ENCODE results near the gene FEN1. TPM values are rescaled to one million over a fixed set of nuclear protein-coding genes. Genes with fewer than 3 reads are reported as not detected.

Gene FEN1
- total RNA-seq, 2 experiments from 2014 or later: 132 to 137 TPM

DNA sequence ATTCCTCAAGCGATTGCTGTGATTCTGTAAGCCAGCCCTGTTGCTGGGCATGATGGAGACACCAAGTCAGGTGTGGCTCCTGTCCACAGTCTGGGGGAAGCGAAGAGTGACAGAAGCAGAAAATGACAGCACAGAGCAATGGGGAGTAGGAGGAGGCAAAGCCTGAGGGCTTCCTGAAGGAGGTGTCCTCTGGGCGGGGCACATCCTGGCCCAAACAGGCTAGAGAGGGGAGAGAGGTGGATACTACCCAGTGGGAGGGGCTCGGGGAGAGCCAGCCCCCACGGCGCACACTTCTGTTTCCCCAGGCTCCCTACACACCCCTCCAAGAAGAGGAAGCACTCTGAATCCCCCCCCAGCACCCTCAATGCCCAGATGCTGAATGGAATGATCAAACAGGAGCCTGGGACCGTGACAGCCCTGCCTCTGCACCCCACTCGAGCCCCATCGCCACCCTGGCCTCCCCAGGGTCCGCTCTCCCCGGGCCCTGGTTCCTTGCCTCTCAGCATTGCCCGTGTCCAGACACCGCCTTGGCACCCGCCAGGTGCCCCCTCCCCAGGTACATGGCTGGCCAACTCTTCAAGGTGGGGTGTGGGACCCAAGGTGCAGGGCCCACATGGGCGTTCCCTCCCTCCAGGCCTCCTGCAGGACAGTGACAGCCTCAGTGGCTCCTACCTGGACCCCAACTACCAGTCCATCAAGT, 21.4 kb upstream of the FEN1 start:
- ChIA-PET CTCF (no interaction called here), POLR2A (no interaction called here)

DNA sequence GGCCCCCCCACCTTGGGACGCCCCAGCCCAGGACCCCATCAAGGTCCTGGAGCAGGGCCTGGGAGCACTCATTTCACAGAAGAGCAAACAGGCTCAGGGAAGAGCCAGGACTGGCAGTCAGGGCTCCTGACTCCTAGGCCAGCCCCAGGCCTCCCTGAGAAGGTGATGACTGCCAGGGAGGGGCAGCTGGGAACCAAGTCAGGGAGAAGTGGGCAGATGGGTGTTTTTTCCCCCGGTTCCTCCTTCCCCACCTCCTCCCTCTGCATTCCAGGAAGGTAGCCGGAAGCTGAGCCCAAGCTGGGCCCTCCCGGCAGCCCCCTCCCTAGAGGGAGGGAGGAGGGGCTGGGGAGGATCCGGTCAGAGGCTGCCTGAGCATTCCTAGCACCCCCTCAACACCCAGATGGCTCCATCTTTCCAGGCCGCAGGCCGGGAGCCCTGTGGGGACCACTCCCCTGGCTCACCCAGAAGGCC, 20.7 kb upstream of the FEN1 start:
- CTCF ChIA-PET: interaction anchor here (1.7 kb wide), 1 partner anchor 21 kb away, joined by 6 read pairs; no protein-coding TSS in a partner anchor
- POLR2A ChIA-PET: no interaction called here

DNA sequence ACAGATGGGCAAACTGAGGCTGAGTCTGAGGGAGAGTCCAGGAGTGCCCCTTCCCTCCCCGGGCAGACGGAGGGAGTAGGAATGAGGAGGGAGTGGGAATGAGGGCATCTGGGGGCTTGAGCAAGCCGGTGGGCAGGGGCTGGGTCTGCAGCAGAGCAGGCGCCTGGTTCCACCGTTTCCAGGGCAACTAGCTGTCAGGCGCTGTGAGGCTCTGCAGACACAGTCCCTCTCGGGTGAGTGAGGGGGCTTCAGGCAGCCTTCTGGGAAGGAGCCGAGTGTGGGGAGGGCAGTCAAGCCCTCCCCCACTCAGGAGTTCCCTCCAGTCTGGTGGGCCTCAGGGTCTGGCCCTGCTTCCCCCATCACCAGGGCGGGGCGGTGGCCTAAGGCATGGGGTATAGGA, 19.4 kb upstream of the FEN1 start:
- ChIA-PET CTCF (interaction anchor here (1.7 kb wide), 1 partner anchor 22 kb away, joined by 6 read pairs; no protein-coding TSS in a partner anchor), POLR2A (interaction anchor here (0.7 kb wide), 1 partner anchor 40 kb away, joined by 9 read pairs; no protein-coding TSS in a partner anchor)

DNA sequence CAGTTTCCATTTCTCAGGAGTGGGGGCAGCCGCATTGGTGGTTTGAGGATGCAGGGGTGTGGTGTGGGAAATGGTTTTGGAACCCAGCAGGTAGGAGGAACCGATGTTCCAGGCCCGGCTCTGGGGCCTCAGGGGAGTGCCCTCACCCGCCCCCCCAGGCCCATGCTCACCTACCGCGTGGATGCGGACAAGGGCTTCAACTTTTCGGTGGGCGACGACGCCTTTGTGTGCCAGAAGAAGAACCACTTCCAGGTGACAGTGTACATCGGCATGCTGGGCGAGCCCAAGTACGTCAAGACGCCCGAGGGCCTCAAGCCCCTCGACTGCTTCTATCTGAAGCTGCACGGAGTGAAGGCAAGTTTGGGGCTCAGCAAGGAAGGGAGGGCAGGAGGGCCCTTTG, 18.9 kb upstream of the FEN1 start:
- CTCF ChIA-PET: no interaction called here
- POLR2A ChIA-PET: no interaction called here

DNA sequence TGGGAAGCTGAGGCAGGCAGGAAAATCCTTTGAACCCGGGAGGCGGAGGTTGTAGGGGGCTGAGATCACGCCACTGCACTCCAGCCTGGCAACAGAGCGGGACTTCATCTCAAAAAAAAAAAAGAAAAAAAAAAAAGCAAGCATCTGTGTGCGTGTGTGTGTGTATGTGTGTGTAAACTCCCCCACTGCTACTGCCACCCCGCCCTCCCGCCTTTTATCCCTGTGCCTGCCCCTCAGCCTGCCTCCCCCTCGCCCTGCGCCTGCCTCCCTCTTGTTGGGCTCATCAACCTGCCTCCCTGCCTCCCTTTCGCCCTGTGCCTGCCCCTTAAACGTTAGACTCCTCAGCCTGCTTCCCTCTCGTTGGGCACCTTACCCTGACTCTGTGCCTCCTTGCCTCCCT, 18.3 kb upstream of the FEN1 start:
- POLR2A ChIA-PET: no interaction called here
- CTCF ChIA-PET: interaction anchor here (1.3 kb wide), 1 partner anchor 27 kb away, joined by 3 read pairs; no protein-coding TSS in a partner anchor

DNA sequence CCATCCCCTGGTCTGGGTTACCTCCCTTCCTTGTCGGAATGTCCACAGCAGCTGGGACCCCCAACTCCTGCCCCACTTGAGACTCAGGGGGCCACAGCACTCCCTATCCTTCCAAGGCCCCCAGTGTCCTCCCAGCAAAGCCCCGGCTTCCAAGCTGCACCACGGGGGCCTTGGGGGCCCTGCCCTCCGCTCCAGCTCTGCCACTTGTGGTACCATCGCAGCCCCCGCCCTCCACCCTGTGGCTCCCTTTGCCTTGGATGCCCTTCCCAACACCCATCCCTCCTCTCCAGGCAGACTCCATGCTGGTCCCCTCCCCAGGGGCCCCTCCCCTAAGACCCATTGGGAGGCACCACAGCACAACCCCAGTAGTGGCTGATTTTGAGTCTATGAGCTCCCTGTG, 17.6 kb upstream of the FEN1 start:
- ChIA-PET CTCF (interaction anchor here (1.3 kb wide), 1 partner anchor 27 kb away, joined by 3 read pairs; no protein-coding TSS in a partner anchor), POLR2A (no interaction called here)

DNA sequence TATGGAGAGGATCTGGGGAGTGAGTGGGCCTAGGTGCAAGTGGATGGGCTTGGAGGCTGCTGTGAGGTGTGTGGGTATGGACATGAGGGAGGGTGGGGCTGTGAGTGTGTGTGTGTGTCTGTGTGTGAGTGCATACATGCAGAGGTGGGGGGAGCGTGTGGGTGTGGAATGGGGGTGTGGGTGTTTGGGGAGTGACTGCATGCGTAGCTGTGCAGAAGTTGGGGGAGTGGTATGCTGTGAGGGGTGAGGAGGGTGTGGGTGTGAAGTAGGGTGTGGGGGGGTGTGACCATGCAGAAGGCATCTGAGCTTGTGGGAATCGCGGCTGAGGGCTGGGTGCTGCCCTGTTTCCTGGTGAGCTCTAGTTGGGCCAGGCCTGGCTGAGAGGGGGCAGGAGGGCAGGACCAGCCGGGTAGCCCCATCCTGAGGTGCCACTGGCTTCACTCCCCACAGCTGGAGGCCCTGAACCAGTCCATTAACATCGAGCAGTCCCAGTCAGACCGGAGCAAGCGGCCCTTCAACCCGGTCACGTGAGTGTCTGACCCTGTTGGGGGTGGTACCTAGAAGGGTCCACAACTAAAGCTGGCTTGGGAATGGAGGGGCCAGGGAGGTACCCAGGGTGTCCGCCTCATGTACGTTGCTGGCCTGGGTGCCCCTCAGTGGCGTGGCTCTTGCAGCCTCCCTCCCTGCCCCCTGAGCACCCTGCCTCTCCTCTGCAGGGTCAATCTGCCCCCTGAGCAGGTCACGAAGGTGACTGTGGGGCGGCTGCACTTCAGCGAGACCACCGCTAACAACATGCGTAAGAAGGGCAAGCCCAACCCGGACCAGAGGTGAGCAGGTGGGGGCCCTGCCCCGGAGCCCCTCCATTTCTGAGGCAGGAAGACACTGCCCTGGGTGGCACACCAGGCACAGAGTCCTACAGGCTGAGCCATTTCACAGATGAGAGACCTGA, 16.8 kb upstream of the FEN1 start:
- ChIA-PET CTCF (interaction anchor here (0.7 to 2.0 kb wide), 5 partner anchors 9 to 43 kb away, joined by 3 to 5 read pairs (median 3); no protein-coding TSS in a partner anchor), POLR2A (no interaction called here)

DNA sequence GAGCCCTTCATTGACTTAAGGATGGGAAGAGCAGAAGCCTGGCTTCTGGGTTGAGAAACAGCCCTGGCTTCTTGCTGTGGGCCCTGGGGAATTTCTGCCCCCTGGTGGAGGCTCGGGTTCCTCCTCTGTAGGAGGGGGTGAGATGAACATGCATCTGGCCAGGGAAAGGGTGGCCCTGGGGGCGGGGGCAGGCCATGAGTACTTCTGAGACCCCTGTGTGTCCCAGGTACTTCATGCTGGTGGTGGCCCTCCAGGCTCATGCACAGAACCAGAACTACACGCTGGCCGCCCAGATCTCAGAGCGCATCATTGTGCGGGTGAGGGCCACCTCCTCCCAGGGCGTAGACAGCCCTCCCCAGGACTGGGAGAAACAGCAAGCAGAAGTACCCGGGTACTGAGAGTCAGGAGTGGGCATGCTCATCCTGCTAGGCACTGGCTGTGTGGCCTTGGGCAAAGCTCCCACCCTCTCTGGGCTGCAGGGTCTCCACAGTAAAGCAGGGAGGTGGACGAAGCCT, 16.1 kb upstream of the FEN1 start:
- ChIA-PET CTCF (interaction anchor here (0.7 to 2.0 kb wide), 3 partner anchors 10 to 43 kb away, joined by 3 to 5 read pairs (median 3); no protein-coding TSS in a partner anchor), POLR2A (no interaction called here)

DNA sequence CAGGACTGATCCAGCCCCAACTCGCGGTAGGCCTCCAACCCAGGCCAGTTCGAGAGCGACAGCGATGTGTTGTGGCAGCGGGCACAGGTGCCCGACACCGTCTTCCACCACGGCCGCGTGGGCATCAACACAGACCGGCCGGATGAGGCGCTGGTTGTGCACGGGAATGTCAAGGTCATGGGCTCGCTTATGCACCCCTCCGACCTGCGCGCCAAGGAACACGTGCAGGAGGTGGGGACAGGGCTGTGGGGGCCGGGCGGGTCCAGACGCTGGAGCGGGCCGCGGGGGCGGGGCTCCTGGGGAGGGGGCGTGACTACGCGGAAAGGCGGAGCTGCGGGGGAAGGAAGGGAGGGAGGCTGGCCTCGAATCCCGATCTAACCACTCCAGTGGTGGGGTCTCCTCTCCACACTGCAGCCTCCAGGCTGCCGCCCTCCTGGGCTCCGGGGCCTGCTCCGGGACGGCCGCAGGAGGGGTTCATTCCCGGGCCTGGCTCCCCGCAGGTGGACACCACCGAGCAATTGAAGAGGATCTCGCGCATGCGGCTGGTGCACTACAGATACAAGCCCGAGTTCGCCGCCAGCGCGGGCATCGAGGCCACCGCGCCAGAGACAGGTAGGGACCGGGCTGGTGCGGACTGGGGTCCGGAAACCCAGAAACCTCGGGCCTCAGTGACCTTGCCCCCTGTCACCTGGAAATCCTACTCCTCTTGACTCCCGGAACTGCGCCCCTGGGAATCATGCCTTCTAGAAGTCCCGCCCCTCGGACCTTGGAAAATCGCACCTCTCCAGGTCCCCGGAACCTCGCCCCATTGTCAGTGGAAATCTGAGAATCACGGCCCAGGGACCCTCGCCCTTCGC, 15.2 kb upstream of the FEN1 start:
- POLR2A ChIA-PET: no interaction called here
- CTCF ChIA-PET: interaction anchor here (2.0 kb wide), 1 partner anchor 28 kb away, joined by 5 read pairs; no protein-coding TSS in a partner anchor

DNA sequence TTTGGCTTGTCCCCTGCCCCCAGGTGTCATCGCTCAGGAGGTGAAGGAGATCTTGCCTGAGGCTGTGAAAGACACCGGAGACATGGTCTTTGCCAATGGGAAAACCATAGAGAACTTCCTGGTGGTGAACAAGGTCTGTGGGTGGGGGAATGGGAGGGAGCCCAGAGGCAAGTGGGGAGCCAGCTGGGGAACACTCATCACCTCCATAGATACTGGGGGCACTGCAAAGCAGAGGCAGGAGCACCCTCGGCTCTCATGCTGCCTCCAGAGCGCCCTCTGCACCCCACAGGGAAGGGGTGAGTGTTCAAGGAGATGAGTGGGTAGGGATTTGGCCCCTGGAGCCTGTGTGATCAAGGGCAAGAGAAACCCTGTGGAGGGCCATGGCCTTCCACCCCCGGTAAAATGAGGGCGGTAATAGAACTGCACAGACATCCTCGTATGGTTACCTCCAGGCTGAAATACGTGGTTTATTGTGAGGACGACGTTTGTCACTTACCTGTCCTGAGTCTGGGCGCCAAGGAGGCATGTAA, 14.3 kb upstream of the FEN1 start:
- ChIA-PET CTCF (no interaction called here), POLR2A (no interaction called here)

DNA sequence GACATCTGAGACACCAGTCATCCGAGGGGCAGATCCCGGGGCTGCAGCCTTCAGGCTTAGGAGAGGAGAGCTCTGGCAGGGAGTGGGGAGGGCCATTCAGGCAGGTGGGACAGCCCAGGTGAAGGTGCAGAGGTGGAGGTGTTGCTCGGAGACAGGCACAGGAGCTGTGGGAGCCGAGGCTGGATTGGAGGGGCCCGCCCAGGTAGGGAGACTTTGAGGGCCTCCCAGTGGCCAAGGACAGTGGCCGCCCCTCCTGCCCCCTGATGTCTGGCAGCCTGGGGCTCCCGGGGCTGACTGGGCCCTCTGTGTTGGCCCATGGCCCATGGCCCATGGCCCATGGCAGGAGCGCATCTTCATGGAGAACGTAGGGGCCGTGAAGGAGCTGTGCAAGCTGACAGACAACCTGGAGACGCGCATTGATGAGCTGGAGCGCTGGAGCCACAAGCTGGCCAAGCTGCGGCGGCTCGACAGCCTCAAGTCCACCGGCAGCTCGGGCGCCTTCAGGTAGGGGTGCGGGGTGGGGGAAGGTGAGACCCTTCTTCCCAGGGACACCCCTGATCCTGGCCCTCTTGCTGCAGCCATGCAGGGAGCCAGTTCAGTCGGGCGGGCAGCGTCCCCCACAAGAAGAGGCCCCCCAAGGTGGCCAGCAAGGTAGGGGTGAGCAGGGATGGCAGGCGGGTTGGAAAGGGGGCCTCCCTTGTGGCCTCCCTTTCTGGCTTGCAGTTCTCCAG, 13.6 kb upstream of the FEN1 start:
- CTCF ChIA-PET: interaction anchor here (1.8 kb wide), 1 partner anchor 14 kb away, joined by 4 read pairs; the partner anchor contains the start of genes FEN1 and TMEM258
- POLR2A ChIA-PET: no interaction called here

DNA sequence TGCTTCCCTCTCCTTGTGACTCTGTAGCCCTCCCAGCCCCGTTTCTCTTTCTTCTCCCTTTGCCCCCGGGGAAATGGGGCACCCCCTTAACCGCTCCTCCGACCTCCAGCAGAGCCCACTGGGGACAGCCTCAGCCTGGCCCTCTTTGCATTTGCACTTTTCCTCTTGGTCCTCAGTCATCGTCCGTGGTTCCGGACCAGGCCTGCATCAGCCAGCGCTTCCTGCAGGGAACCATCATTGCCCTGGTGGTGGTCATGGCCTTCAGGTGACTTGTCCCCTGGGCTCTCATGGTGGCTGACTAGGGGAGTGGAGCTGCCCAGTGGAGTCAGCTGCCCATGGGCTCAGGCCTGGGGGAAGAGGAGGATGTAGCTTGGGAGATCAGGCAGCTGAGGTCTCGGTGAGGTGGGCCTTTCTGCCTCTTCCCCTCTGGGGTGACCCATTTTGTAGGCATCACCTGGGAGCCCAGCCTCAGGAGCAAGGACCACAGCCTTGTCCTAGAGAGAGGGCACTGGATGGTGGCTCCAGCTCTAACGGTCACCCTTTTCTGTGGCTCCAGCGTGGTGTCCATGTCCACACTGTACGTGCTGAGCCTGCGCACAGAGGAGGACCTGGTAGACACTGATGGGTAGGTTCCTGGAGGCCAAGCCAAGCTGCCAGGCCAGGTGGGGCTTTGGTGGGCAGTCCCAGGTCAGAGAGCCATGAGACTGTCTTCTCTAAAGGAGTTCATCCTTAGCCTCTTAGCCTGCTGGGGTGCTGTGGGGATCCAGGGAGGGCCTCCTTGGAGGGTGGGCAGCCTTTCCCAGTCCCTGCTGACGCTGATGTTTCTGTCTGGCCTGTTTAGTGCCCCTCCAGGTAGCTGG, 12.8 kb upstream of the FEN1 start:
- ChIA-PET CTCF (interaction anchor here (1.1 to 1.8 kb wide), 3 partner anchors 13 to 23 kb away, joined by 3 to 4 read pairs (median 3); partner anchors contain the start of genes FEN1 and TMEM258), POLR2A (no interaction called here)

DNA sequence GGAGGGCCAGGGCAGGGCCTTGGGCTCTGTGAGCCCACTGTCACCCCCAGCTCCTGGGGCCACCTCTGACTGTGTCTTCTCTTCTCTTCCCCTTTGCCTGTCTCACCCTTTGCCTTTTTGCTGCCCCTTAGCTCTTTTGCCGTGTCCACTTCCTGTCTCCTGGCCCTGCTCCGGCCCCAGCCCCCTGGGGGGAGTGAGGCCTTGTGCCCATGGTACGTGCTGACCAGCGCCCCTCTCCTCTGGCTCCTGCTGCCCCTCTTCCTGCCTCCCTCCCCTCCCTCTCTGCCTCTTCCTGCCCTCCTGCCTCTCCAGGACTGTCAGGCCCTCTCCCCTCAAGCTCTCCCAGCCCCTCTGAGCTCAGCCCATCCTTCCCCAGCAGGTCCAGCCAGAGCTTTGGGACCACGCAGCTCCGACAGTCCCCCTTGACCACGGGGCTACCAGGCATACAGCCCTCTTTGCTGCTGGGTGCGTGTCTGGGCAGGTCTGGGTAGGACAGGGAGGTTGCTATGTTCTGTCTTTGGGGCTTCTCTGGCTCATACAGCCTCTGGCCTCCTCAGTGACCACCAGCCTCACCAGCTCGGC, 12.0 kb upstream of the FEN1 start:
- CTCF ChIA-PET: interaction anchor here (1.1 to 1.8 kb wide), 3 partner anchors 12 to 22 kb away, joined by 3 to 4 read pairs (median 3); partner anchors contain the start of genes FEN1 and TMEM258
- POLR2A ChIA-PET: no interaction called here

DNA sequence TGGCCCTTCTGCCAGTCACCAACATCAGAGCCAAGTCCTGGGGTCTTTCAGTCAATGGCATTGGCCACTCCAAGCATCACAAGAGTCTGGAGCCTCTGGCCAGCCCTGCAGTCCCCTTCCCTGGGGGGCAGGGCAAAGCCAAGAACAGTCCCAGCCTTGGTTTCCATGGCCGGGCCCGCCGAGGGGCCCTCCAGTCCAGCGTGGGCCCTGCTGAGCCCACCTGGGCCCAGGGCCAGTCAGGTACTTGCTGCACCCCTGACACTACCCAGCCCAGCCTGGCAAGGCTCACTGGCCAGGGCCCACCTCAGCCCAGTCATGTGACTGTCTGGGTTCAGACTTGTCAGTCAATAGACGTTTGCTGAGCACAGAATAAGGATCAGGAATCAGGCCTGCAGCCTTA, 11.1 kb upstream of the FEN1 start:
- ChIA-PET CTCF (no interaction called here), POLR2A (no interaction called here)

DNA sequence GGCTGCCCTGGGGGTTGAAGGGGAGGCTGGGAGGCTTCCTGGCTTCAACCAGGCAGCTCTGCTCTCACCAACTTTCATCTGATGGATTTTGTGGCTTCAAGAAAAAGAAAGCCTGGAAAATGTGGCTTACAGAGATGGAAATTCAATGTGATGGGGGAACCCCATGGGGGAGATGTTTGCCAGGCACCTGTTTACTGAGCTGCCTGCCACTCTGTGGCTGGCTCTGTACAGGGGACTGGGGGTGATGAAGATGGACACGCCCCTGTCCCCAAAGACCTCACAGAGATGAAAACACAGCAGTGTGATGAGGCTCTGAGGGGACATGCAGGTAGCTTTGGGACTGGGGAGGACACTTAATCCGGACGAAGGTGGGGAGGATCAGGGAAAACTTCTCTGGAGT, 10.4 kb upstream of the FEN1 start:
- ChIA-PET CTCF (interaction anchor here (1.1 kb wide), 1 partner anchor 35 kb away, joined by 3 read pairs; no protein-coding TSS in a partner anchor), POLR2A (no interaction called here)

DNA sequence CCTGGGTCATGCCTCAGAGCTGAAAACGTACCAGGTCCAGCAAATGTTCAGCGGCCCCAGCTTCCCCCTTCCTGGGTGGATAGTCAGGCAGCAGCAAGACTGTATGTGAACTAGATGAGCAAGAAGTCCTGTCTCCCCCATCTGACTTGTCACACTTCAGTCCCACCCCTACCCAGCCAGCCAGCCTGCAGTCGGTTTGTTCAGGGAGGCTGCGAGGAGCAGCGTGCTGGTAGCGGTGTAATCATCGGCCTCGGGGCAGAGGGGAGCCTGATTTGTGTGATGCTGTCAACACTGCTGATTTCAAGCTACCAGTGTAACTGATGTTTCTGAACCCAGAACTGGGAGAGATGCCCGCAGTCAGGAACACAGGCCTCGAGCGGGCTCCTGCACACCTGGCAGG, 9.9 kb upstream of the FEN1 start:
- ChIA-PET CTCF (interaction anchor here (1.1 kb wide), 1 partner anchor 35 kb away, joined by 3 read pairs; no protein-coding TSS in a partner anchor), POLR2A (no interaction called here)
